Astrocyte of the spinal cord (primary cell): ENCODE measurements around the gene PEX5.
A peak's percentile ranks its signal among the peaks of the same experiment; 100 is the strongest.

Experiments used
- DNase-seq: peaks from one replicate; pipeline ENCODE4 v3.0.0; 2011; ENCODE audit warnings: low read depth, low spot score
- H3K4me3 ChIP-seq: 2 replicates; pipeline ENCODE4 v1.5.1; 2011; ENCODE audit warnings: low read depth, mild to moderate bottlenecking, low read length, moderate library complexity
- CTCF ChIP-seq: IDR thresholded peaks from 2 replicates; pipeline ENCODE4 v1.5.1; 2012; ENCODE audit warnings: low read depth, mild to moderate bottlenecking, low read length, inconsistent platforms
- in situ Hi-C: cut with HindIII; loops from 2 replicates; pipeline ENCODE4 v1.10.0; 2017; ENCODE audit warnings: low sequenced_read_pairs

Gene PEX5

GRCh38 chr12:7160183-7160582 is 29.3 kb upstream of the PEX5 start:
- H3K4me3 ChIP-seq, result no peak overlapping the region
- DNase-seq, result no peak
- TF ChIP-seq CTCF, result no peak
- in situ Hi-C loops, result no loop called here

GRCh38 chr12:7161327-7161726 is 28.2 kb upstream of the PEX5 start:
- DNase-seq, result no peak
- no peak for TF ChIP-seq CTCF
- no peak overlapping the region for H3K4me3 ChIP-seq
- in situ Hi-C loops, result no loop called here

- H3K4me3 ChIP-seq, result no peak overlapping the region
- TF ChIP-seq CTCF, result no peak
- DNase-seq, result no peak
- in situ Hi-C loops, result no loop called here
These were observed 27.7 kb upstream of the PEX5 start for GRCh38 chr12:7161811-7162210.

GRCh38 chr12:7162691-7163114 is 26.8 kb upstream of the PEX5 start:
- in situ Hi-C loops, result no loop called here
- TF ChIP-seq CTCF, result peak; percentile 54
- DNase-seq, result no peak
- H3K4me3 ChIP-seq, result no peak overlapping the region

GRCh38 chr12:7169951-7170350 is 19.5 kb upstream of the PEX5 start:
- in situ Hi-C loops, result no loop called here
- H3K4me3 ChIP-seq, result no peak overlapping the region
- no peak for TF ChIP-seq CTCF
- no peak for DNase-seq

GRCh38 chr12:7171854-7172253 is 17.6 kb upstream of the PEX5 start:
- H3K4me3 ChIP-seq, result no peak overlapping the region
- in situ Hi-C loops, result no loop called here
- TF ChIP-seq CTCF, result no peak
- DNase-seq, result no peak

- TF ChIP-seq CTCF, result no peak
- DNase-seq, result no peak
- no peak overlapping the region for H3K4me3 ChIP-seq
- in situ Hi-C loops, result no loop called here
These were observed 14.0 kb upstream of the PEX5 start for GRCh38 chr12:7175493-7175892.
